HG03039 (cell line): Measurements from ENCODE around the gene SBF2.

Experiments
- ATAC-seq: cut with Tn5 transposase; IDR thresholded peaks from one replicate; pipeline ENCODE4 v1.9.1; 2021; ENCODE audit warnings: mild to moderate bottlenecking, moderate library complexity; ENCODE audit not compliant: unreplicated experiment

Gene SBF2

DNA sequence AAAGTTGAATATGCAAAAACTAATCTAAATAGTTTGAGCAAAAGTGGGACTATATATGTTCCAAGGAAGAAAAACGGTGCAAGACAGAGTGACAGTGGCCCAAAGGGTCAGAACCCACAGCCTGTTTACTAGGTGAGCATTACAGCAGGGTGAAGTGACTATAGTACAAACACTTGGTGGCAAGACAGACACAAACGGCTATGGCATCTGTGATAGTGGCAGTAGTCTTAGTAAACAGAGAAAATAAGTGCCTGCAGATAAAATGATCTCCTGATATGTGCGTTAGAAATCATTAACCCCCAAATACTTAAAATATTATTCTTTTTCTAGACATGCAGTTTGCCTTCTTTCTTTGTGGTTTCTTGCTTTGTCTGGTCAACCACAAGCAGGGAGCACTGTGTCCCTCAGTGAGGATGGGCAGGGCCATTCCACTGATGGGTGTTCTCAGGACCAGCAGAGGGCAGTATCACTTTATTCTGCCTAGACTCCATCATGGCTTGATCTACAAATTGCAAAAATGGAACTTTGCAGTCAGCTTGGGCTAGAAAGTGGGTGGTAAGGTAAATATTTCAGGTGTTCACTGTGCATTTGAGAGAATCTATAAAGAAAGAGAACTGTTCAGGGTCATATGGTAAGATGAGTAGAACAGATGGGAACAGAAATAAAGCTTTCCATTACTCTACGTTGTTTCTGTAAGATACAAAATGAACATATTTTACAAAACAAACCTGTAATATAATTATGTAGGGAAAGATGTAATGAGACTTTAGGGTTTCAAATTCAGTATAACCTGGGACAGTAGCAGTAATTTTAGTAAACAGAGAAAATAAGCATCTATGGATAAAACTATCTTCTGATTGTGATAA is 431.9 kb downstream of the SBF2 start:
- peak; percentile 82 for ATAC-seq

DNA sequence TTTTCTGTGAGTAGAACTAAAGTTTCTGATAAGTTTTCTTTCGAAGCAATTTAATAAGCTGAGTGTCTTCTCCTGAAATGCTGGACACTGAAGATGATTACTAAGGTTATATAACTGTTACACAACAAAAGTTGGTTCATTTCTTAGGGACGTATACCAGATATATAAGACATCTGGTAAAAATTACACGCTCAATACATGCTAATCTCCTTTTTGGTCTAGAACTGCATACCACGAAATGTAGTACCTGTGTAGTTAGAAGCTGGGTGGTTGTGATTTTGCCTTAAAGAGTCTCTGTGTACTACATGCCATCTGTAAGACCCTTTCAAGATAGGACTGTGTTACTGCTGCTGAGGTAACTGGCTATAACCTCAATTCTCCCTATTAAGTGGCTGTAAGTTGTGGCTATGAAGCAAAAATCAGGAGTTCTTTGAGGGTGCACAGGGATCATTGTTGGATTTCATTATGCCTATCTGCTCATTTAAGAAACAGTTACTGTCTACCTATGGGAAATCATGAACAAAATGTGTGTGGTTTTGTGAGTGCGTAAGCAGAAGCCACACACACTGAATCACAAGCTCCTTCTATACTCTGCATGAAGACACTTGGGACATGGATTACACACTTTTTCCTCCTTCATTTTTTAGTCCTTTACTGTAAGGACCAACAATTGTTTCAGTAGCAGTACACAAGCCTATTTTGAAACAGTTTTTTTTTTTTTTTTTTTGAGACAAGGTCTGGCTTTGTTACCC is 434.3 kb downstream of the SBF2 start:
- ATAC-seq = no peak

DNA sequence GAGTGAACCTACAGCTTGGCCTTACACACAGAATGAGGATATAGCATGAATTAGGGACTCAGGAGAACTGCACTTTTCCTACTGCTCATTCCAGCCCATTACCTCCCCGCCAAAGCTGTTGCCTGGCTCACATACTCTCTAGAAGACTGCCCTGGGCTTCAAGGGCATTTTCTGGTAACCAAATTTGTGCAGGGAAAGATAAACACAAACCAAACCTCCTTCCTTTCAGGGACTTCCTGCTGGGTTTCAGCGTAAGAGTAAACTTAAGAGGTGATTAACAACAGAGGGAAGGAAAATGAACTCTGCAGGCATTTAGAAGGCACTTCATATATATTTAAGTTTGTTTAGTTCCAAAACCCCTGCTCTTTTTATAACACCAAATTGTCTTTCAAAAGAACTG is 435.2 kb downstream of the SBF2 start:
- no peak for ATAC-seq

- ATAC-seq = no peak
Observed at GRCh38 chr11:9858218-9858617, 435.8 kb downstream of the SBF2 start.

GRCh38 chr11:9855579-9856287 is 438.3 kb downstream of the SBF2 start:
- no peak for ATAC-seq

GRCh38 chr11:9853929-9854552 is 440.0 kb downstream of the SBF2 start:
- no peak for ATAC-seq

GRCh38 chr11:9852465-9852864 is 441.6 kb downstream of the SBF2 start:
- ATAC-seq = no peak

DNA sequence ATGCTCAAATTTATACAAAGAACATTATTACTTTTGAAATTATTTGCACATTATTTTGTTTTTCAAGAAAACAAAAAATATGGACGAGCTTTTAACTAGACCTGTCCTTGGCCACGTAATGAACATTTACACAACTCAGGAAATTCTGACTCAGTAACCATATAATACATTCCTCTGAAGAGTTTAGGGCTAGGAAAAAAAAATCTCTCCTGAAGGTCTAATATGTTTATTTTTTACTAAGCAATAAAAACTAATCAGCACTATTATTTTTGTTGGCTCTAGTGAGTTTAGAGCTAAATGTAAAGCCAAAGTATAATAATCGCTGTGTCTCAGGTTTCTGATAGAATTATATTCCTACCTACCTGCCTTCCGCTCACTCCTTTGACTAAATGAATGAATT is 442.7 kb downstream of the SBF2 start:
- ATAC-seq = no peak

GRCh38 chr11:9850224-9850895 is 443.7 kb downstream of the SBF2 start:
- no peak for ATAC-seq

DNA sequence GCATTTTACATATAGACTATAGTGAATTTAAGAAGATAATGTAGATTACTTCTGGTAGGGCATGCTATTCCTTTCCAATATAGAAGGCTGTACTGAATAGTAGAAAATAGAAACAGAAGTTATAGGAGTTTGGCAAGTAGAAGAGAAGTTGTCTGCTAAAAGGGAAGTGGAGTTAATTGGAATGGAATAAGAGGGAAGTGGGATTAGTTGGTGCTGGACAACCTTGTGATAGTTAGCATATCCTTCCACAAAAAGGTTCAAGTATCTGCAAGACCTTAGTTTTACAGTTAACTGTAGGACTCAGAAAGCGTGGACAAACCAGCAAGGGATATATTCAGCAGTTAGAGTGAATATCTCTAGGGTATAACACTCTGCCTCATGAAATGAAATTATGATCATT is 444.6 kb downstream of the SBF2 start:
- no peak for ATAC-seq

DNA sequence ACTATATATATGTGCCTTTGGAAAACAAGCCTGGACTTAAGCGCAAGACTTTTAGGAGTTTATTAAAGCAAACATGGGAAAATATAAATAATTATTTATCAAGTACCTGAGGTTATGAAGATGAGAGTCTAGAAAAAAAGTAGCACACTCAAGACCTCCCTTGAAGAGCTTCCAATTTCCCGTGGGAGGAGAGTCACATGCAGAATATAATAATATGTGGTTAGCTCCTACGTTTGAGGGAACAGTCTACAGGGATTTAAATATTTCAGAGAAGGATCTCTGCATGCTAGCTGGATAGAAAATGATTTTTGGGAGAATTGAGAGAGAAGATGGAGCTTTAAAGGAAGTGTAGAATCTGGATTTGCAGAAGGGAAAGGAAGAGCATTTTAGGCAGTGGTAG is 446.4 kb downstream of the SBF2 start:
- ATAC-seq = no peak

DNA sequence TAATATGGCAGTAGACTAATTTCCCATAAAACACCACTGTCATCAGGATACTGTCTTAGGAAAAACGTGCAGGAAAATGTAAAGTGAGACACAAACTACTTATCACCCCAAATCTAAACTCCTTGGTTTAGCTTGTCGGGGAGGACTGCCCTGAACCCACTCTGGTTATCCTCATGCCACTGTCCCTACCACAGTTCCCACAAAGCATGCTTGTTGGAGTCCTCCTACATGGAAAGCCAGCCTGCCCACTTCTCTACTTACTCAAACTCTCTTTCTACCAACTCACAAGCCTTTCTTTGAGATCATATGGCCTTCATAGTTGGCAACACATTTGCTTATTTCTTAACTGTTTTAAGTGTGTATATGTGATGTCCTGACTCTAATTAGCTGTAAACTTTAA is 451.1 kb downstream of the SBF2 start:
- no peak for ATAC-seq

- ATAC-seq = no peak
Observed at GRCh38 chr11:9840460-9841004, 453.5 kb downstream of the SBF2 start.

GRCh38 chr11:9839550-9839949 is 454.5 kb downstream of the SBF2 start:
- peak; percentile 17 for ATAC-seq

DNA sequence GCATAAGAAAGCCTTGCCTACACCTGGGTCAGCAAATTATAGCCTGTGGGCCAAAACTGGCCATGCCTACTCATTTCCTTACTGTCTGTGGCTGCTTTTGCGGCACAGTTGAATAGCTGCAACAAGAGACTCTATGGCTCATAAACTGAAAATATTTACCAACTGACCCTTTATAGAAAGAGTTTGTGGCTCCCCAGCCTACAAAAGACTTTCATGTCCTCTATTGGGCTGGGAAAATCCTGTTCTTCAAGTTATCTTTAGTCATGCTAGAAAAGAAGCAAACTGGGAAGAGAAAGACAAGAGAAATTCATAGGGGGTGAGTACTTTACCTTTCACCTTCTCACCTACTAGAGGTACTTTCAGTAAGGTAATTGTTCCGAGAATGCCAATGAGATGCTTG is 455.1 kb downstream of the SBF2 start:
- ATAC-seq = peak; percentile 70

- ATAC-seq = no peak
Observed at GRCh38 chr11:9838229-9838628, 455.8 kb downstream of the SBF2 start.

DNA sequence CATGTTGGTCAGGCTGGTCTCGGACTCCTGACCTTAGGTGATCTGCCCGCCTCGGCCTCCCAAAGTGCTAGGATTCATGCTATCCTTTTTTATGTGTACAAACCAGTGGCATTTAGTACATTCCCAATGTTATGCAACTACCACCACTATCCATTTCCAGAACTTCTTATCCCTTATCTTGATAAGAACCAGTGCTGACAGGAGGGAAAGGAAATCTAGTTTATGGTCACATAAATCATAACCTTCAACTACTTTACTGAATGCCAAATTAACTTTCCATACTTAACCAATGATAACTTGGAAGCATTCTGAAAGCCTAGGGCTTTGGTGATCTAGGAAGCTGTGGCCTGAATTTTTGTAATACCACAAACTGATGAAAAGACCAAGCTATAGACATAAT is 459.7 kb downstream of the SBF2 start:
- no peak for ATAC-seq

GRCh38 chr11:9831122-9831521 is 462.9 kb downstream of the SBF2 start:
- no peak for ATAC-seq

- no peak for ATAC-seq
Observed at GRCh38 chr11:9827708-9828107, 466.3 kb downstream of the SBF2 start.

DNA sequence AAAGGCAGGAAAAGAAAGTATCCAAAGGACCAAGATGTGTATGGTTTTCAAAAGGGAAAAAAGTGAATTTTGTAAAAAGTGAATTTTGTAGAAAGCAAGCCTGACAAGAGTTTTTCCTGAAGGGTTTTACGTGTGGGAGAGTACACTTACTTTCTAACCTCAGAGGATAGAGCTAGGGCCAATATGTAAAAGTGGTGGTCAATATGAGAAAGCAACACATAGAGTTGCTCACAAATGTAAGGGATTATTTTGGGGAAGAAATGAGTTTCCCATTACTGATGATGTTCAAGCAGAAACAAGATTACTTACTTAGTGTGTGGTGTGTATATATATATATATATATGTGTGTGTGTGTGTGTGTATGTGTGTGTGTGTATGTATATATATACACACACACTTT is 467.6 kb downstream of the SBF2 start:
- ATAC-seq = no peak
